SU-DHL-6 (cell line): ENCODE measurements around the gene IFI30.

Source experiments
- H2AFZ ChIP-seq: fragments of 200-600 bp; sonication (generic); 2 replicates; pipeline ENCODE4 v1.6.1; 2014; ENCODE audit warnings: low read depth, mild to moderate bottlenecking, moderate library complexity, mixed read lengths, antibody characterized with exemption, low read length; ENCODE audit not compliant: severe bottlenecking
- H3F3A ChIP-seq: fragments of 200-600 bp; shearing (Covaris generic); 2 replicates; pipeline ENCODE4 v1.6.0; 2016; ENCODE audit warnings: antibody characterized with exemption, mild to moderate bottlenecking; ENCODE audit not compliant: insufficient read depth
- H3K27ac ChIP-seq: fragments of 200-600 bp; sonication (generic); 2 replicates; pipeline ENCODE4 v1.5.1; 2016; ENCODE audit warnings: low read depth, mild to moderate bottlenecking, low read length, moderate library complexity, mixed read lengths
- H3K27me3 ChIP-seq: fragments of 200-600 bp; sonication (generic), shearing (Covaris generic); 2 replicates; pipeline ENCODE4 v1.6.0; 2014; ENCODE audit warnings: mild to moderate bottlenecking, low read length
- H3K36me3 ChIP-seq: fragments of 200-600 bp; sonication (generic); 2 replicates; pipeline ENCODE4 v1.6.1; 2014; ENCODE audit warnings: mild to moderate bottlenecking, low read length, mixed read lengths
- H3K4me2 ChIP-seq: fragments of 300-600, 200-600 bp; shearing (Covaris generic), sonication (generic); 2 replicates; pipeline ENCODE4 v1.6.0; 2014; ENCODE audit warnings: low read length, low read depth, mild to moderate bottlenecking; ENCODE audit not compliant: poor library complexity, severe bottlenecking
- H3K4me3 ChIP-seq: fragments of 200-600 bp; sonication (generic); 2 replicates; pipeline ENCODE4 v1.5.1; 2014; ENCODE audit warnings: antibody characterized with exemption, low read length, mild to moderate bottlenecking, mixed read lengths; ENCODE audit not compliant: insufficient read depth, poor library complexity, severe bottlenecking
- H3K79me2 ChIP-seq: fragments of 200-600 bp; sonication (generic); 2 replicates; pipeline ENCODE4 v1.6.1; 2014; ENCODE audit warnings: mild to moderate bottlenecking, low read length, moderate library complexity; ENCODE audit not compliant: insufficient read depth
- H3K9ac ChIP-seq: fragments of 200-600 bp; sonication (generic); 2 replicates; pipeline ENCODE4 v1.7.0; 2014; ENCODE audit warnings: mild to moderate bottlenecking, low read length
- H3K9me2 ChIP-seq: fragments of 200-600 bp; sonication (generic); replicated peaks from 2 replicates; pipeline ENCODE4 v1.6.1; 2014; ENCODE audit warnings: low read length; ENCODE audit not compliant: insufficient read depth
- H3K9me3 ChIP-seq: fragments of 200-600 bp; sonication (generic); 2 replicates; pipeline ENCODE4 v1.6.1; 2014; ENCODE audit warnings: low read length, mixed read lengths; ENCODE audit not compliant: insufficient read depth
- H4K20me1 ChIP-seq: fragments of 200-600 bp; sonication (generic); 2 replicates; pipeline ENCODE4 v1.6.1; 2014; ENCODE audit warnings: low read depth, mild to moderate bottlenecking, antibody characterized with exemption, low read length, moderate library complexity, mixed read lengths
- CTCF ChIP-seq: fragments of 200-600 bp; sonication (generic); IDR thresholded peaks from one replicate; pipeline ENCODE4 v1.5.1; 2017; ENCODE audit warnings: antibody characterized with exemption, mild to moderate bottlenecking, low read length, moderate library complexity; ENCODE audit not compliant: insufficient read depth, poor library complexity, severe bottlenecking
- EZH2phosphoT487 ChIP-seq: fragments of 200-600 bp; sonication (generic), shearing (Covaris generic); conservative IDR thresholded peaks from 2 replicates; pipeline ENCODE4 v1.6.1; 2018; ENCODE audit warnings: mild to moderate bottlenecking, antibody characterized with exemption, low read length, moderate library complexity, mixed read lengths

Gene IFI30

GRCh38 chr19:18203408-18203862 lies 29.8 kb downstream of the IFI30 start:
- Histone ChIP-seq H3K4me2 (peak overlapping the region; percentile 61), H3K79me2 (peaks cover 19% of the 10 kb centered on the region), H3F3A (peaks cover 9% of the 10 kb centered on the region), H3K9ac (peak overlapping the region; percentile 65), H2AFZ (peak overlapping the region; percentile 11), H3K36me3 (no peaks in the 10 kb centered on the region), H3K9me2 (no peaks in the 10 kb centered on the region), H3K27me3 (no peaks in the 10 kb centered on the region; the same call in 1 of the 2 replicates), H4K20me1 (no peaks in the 10 kb centered on the region), H3K27ac (peak overlapping the region; percentile 56), H3K9me3 (no peaks in the 10 kb centered on the region), H3K4me3 (peak overlapping the region; percentile 73)
- TF ChIP-seq CTCF (no peak), EZH2phosphoT487 (no peak)

- Histone ChIP-seq H3K4me2 (peak within 1 kb of the TSS; percentile 89), H3K79me2 (peaks cover 19% of the 10 kb centered on the region), H3K36me3 (no peaks in the 10 kb centered on the region), H3K9me3 (no peaks in the 10 kb centered on the region), H3K27me3 (no peaks in the 10 kb centered on the region; the same call in 1 of the 2 replicates), H4K20me1 (no peaks in the 10 kb centered on the region), H2AFZ (peak within 1 kb of the TSS; percentile 62), H3F3A (peaks cover 9% of the 10 kb centered on the region), H3K27ac (peak within 1 kb of the TSS; percentile 91), H3K4me3 (peak within 1 kb of the TSS; percentile 98), H3K9me2 (no peaks in the 10 kb centered on the region), H3K9ac (peak within 1 kb of the TSS; percentile 95)
- no peak for TF ChIP-seq CTCF
- TF ChIP-seq EZH2phosphoT487 = no peak
Measured at GRCh38 chr19:18203863-18204393, 30.3 kb downstream of the IFI30 start, which contains the start of gene RAB3A. Gene RAB3A, minus strand, starts transcription at chr19:18204042. Its CDS starts 1,302 bp downstream, at chr19:18202740.

DNA sequence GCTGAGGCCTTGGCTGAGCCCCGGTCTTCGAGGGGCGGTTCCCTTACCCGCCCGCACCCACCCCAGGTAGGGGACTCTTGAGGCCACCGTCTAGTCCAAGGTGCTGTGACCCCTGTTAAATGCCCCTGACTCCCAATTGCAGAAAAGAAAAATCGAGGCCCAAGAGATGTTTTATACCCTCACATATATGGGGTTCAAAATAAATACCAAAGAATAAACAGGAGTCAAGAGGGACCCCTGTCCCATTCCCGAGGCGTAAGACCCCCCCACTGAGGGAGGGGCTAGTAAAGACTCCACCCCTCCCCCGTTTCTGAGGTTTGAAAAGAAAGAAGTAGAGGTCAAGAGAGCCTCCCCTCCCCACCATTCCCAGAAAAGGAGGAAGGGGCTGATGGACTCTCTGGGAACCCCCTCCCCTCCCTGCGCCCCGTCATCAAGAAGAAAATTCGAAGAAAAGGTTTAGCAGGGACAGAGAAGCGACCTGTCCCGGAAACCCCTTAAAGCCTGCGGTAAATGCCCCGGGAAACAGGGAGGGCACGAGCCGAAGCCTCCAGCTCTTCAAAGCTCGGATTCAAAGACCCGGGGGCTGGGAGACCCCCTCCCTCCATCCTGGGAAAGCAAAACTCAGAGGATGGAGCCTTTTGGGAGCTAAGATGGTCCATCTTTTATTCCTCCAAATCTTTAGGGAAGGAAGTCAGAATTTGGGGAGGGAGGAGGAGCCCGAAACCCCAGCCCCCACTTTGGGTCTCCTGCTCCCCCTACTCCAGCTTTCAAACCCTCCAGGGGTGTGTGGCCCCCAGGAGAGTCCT lies 31.0 kb downstream of the IFI30 start:
- Histone ChIP-seq H3K4me3 (peak overlapping the region; percentile 98), H3F3A (peaks cover 9% of the 10 kb centered on the region), H3K9ac (peak overlapping the region; percentile 95), H3K36me3 (no peaks in the 10 kb centered on the region), H3K9me3 (no peaks in the 10 kb centered on the region), H3K4me2 (peak overlapping the region; percentile 89), H3K79me2 (peaks cover 19% of the 10 kb centered on the region), H2AFZ (peak overlapping the region; percentile 62), H3K9me2 (no peaks in the 10 kb centered on the region), H3K27ac (peak overlapping the region; percentile 91), H3K27me3 (no peaks in the 10 kb centered on the region; the same call in 1 of the 2 replicates), H4K20me1 (no peaks in the 10 kb centered on the region)
- no peak for TF ChIP-seq CTCF
- TF ChIP-seq EZH2phosphoT487 = no peak
